GM20000 (cell line): ENCODE measurements around the gene SLC2A2.

Source experiments
- DNase-seq: peaks from one replicate; pipeline ENCODE4 v3.0.0; 2012; ENCODE audit warnings: low spot score
- TF ChIP-seq, protein P1 (sequence below): IDR thresholded peaks from 2 replicates; pipeline ENCODE4 v1.5.1; 2012; ENCODE audit warnings: mild to moderate bottlenecking, control low read depth; ENCODE audit errors: extremely low read depth, missing control alignments

Gene SLC2A2

DNA sequence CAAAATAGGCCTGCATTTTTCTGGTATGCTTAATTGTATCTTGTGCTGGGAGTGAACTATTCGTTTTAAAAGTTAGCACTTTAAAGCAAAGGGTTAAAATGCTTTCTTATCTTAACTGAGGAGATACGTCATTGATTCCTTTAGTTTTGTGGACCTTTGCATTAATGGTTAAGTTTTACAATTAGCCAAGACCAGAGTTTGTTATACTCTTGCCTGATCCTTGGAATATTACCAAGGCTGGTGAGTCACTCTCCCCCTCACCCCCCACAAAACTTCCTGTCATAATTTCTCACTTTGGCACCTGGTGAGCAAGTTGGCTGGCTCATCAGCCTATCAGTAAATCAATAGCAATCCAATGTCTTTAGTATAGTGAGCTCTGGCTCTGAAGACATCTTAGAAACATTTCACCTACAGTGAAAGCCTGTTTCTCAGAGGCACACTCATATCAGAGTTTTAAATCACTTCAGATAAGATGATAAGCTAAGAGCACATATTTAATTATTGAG lies 26.7 kb downstream of the SLC2A2 start:
- no peak for DNase-seq
- TF ChIP-seq, protein P1, sequence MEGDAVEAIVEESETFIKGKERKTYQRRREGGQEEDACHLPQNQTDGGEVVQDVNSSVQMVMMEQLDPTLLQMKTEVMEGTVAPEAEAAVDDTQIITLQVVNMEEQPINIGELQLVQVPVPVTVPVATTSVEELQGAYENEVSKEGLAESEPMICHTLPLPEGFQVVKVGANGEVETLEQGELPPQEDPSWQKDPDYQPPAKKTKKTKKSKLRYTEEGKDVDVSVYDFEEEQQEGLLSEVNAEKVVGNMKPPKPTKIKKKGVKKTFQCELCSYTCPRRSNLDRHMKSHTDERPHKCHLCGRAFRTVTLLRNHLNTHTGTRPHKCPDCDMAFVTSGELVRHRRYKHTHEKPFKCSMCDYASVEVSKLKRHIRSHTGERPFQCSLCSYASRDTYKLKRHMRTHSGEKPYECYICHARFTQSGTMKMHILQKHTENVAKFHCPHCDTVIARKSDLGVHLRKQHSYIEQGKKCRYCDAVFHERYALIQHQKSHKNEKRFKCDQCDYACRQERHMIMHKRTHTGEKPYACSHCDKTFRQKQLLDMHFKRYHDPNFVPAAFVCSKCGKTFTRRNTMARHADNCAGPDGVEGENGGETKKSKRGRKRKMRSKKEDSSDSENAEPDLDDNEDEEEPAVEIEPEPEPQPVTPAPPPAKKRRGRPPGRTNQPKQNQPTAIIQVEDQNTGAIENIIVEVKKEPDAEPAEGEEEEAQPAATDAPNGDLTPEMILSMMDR = no peak

DNA sequence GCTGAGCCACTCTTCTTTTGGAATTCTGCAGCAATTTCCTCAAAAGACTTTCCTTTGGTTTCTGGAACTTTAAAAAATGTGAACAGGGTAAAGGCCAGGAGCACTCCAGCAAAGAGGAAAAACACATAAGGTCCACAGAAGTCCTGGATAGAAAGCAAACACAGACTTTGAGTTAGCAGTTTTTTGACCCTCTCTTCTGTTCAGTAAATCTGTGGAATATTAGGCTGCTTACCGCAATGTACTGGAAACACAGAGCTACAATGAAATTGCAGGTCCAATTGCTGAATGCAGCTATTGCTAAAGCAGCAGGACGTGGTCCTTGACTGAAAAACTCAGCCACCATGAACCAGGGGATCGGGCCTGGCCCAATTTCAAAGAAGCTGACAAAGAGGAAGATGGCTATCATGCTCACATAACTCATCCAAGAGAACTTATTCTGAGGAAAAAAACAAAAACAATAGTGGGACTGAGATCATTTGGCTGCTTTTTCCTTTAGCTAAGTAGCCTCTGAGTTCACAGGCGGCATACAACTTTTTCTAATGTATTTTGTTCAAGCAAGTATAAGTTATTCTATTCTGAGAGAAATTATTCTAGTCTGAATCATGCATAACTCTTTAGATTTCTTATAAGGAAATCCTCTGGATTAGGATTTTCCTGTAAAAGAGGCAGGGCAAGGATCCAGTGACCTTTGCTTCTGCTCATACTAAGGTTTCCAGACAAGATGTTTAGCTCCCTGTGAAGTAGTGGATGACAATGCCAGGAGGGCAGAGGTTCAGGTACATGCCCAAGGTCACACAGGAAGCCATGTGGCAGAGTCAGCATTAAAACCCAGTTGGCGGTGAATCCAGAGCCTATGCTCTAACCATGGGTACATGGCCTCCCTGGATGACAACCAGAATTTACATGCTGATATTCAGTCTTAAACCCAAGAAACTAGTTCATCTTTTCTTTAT lies 28.3 kb downstream of the SLC2A2 start:
- TF ChIP-seq, protein P1 = no peak
- DNase-seq = no peak

DNA sequence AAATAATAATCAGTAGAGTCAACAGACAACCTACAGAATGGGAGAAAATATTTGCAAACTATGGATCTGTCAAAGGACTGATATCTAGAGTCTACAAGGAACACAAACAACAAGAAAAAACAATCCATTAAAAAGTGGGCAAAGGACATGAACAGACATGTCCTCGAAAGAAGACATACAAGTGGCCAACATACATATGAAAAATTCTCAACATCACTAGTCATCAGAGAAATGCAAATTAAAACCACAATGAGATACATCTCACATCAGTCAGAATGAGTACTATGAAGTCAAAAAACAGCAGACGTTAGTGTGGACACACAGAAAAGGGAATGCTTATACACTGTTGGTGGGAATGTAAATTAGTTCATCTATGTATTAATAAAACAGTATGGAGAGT lies 33.7 kb downstream of the SLC2A2 start:
- TF ChIP-seq, protein P1 = no peak
- DNase-seq = no peak

DNA sequence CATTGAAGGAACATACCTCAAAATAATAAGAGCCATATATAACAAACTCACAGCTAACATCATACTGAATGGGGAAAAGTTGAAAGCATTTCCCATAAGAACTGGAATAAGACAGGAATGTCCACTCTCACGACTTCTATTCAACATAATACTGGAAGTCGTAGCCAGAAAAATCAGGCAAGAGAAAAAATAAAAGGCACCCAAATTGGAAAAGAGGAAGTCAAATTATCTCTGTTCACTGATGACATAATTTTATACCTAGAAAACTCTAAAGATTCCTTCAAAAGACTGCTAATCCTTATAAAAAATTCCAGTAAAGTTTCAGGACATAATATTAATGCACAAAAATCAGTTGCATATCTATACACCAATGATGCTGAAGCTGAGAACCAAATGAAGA lies 34.9 kb downstream of the SLC2A2 start:
- no peak for DNase-seq
- TF ChIP-seq, protein P1 = no peak

DNA sequence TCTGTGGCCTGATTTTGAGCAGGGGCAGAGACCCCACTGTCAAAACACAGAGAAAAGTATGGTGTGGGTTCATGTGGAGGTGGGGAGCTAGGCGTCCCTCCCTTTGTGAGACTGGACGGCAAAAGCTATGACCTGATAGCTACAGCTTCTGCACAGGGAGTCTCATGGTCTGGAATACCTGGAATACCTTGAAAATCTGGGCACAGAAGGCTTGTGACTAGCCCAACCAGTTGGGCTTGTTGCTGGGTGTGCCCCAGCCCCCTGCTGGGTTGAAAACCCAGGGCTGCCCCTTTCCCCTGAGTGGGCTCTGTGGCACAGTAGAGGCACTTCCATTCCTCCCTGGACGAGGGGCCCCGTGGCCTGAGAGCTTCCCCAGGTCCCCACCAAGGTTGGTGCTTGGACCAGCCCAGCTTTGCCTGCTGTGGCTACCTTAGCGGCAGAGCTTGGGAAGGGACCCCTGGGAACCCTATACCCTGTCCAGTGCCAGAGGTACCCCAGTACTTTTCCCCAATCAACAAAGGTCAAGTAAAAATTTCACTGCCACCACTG lies 37.3 kb downstream of the SLC2A2 start:
- DNase-seq = no peak
- TF ChIP-seq, protein P1 = no peak

DNA sequence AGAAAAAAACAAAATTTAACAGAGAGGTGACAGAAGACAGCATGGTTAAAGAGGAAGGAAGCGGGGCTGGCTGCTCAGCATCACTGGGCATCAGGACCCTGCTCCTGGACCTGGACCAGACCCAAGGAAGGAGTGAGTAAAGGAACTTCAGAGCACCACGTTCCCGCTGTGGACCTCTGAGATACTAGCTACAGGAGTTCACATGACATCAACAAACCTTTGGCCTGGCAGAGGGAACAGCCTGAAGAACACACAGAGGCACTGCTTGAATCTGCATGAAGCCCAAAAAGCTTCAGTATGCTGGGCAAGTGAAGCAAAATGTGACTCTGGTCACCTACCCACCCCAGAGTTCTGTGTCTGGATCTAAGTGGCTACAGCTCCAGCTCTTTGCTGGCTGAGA lies 38.1 kb downstream of the SLC2A2 start:
- no peak for DNase-seq
- TF ChIP-seq, protein P1 = no peak

DNA sequence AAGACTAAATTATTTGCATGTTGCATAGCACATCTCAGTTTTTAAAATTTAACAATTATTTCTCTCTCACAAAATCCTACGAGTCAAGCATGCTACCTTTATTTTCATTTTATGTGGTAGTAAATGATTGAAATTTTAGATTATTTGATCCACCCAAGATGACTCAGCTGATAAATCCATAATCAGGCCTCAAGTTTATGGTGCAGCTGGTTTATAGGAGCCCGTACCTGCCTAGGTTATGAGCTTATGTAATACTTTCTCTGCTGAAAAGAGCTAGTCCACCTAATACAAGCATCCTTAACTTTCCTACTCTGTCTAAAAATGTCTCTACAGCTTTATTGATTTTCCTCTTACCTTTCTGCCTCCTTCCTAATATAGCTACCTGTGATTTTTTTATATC lies 41.2 kb downstream of the SLC2A2 start:
- TF ChIP-seq, protein P1 = no peak
- no peak for DNase-seq
